Suprapubic skin (tissue), 4 donors: Measurements from ENCODE around the gene FARSA. TPM values are rescaled to one million over a fixed set of nuclear protein-coding genes. Genes with fewer than 3 reads are reported as not detected.
"Not testable (repeated sequence)": the region's sequence is repeated elsewhere in the genome, so short reads cannot be mapped to it uniquely, and the experiment has no call there.

Experiments used
- DNase-seq, 2 donors: peaks; one replicate each; pipeline ENCODE4 v3.0.0-alpha.2; 2019; ENCODE audit warnings: low spot score in 2 of 2
- H3K27ac ChIP-seq: fragments of 200-600 bp; sonication (generic); one replicate; pipeline ENCODE4 v1.5.1; 2019
- H3K27me3 ChIP-seq: fragments of 200-600 bp; sonication (generic); one replicate; pipeline ENCODE4 v1.5.1; 2019
- H3K36me3 ChIP-seq: fragments of 200-600 bp; sonication (generic); one replicate; pipeline ENCODE4 v1.5.1; 2019
- H3K4me1 ChIP-seq: fragments of 200-600 bp; sonication (generic); one replicate; pipeline ENCODE4 v1.5.1; 2019
- H3K4me3 ChIP-seq: fragments of 200-600 bp; sonication (generic); one replicate; pipeline ENCODE4 v1.5.1; 2019; ENCODE audit warnings: mild to moderate bottlenecking
- H3K9me3 ChIP-seq: fragments of 200-600 bp; sonication (generic); one replicate; pipeline ENCODE4 v1.5.1; 2019
- EP300 ChIP-seq: sonication (generic); formaldehyde crosslinking; IDR thresholded peaks from one replicate; pipeline ENCODE4 v1.6.1; 2017; ENCODE audit warnings: antibody characterized with exemption
- POLR2A ChIP-seq, 2 donors: fragments of 450-650 bp; IDR thresholded peaks; one replicate each; pipeline ENCODE4 v1.6.1; 2017; ENCODE audit warnings: antibody characterized with exemption in 2 of 2, mild to moderate bottlenecking in 2 of 2, moderate library complexity in 2 of 2
- POLR2AphosphoS5 ChIP-seq, 3 donors: sonication (generic); formaldehyde crosslinking; IDR thresholded peaks; one replicate each; pipeline ENCODE4 v1.6.1; 2017; ENCODE audit warnings: antibody characterized with exemption in 3 of 3
- WGBS: methylation state at CpG from one replicate; pipeline ENCODE4 v1.1.5; 2018; 5-methylcytosine and 5-hydroxymethylcytosine counted together
- total RNA-seq, 4 donors: library from RNA; depleted of rRNA; stranded (reverse); fragments of >200 nt; gene quantifications; one replicate each; pipeline ENCODE4 v1.1.0, GENCODE V29; 2016
- TF ChIP-seq, protein P1 (sequence below), 2 donors: fragments of 200-600 bp in 1 of 2; fragments of 450-650 bp in 1 of 2; sonication (generic) in 1 of 2; IDR thresholded peaks; one replicate each; pipeline ENCODE4 v1.5.1; 2016 to 2019; ENCODE audit warnings: antibody characterized with exemption in 2 of 2, mild to moderate bottlenecking in 1 of 2, moderate library complexity in 1 of 2

FARSA gene
- total RNA-seq, 4 donors from 2014 or later = 49.0 to 60.6 (median 50.9) TPM

- Histone ChIP-seq H3K36me3 (peaks cover 55% of the 10 kb centered on the region), H3K4me3 (no peak overlapping the region), H3K27me3 (no peaks in the 10 kb centered on the region), H3K9me3 (no peaks in the 10 kb centered on the region), H3K27ac (no peak overlapping the region), H3K4me1 (peaks cover 17% of the 10 kb centered on the region)
- TF ChIP-seq POLR2A (IDR thresholded peaks at IDR 0.05) (no peak), EP300 (no peak)
- TF ChIP-seq, protein P1, sequence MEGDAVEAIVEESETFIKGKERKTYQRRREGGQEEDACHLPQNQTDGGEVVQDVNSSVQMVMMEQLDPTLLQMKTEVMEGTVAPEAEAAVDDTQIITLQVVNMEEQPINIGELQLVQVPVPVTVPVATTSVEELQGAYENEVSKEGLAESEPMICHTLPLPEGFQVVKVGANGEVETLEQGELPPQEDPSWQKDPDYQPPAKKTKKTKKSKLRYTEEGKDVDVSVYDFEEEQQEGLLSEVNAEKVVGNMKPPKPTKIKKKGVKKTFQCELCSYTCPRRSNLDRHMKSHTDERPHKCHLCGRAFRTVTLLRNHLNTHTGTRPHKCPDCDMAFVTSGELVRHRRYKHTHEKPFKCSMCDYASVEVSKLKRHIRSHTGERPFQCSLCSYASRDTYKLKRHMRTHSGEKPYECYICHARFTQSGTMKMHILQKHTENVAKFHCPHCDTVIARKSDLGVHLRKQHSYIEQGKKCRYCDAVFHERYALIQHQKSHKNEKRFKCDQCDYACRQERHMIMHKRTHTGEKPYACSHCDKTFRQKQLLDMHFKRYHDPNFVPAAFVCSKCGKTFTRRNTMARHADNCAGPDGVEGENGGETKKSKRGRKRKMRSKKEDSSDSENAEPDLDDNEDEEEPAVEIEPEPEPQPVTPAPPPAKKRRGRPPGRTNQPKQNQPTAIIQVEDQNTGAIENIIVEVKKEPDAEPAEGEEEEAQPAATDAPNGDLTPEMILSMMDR (IDR thresholded peaks at IDR 0.05) = no peak
- WGBS = 89% methylated on average over 18 of the region's 19 CpGs
- DNase-seq = no peak
Measured at GRCh38 chr19:12930002-12930645, 3.4 kb downstream of the FARSA start.

DNA sequence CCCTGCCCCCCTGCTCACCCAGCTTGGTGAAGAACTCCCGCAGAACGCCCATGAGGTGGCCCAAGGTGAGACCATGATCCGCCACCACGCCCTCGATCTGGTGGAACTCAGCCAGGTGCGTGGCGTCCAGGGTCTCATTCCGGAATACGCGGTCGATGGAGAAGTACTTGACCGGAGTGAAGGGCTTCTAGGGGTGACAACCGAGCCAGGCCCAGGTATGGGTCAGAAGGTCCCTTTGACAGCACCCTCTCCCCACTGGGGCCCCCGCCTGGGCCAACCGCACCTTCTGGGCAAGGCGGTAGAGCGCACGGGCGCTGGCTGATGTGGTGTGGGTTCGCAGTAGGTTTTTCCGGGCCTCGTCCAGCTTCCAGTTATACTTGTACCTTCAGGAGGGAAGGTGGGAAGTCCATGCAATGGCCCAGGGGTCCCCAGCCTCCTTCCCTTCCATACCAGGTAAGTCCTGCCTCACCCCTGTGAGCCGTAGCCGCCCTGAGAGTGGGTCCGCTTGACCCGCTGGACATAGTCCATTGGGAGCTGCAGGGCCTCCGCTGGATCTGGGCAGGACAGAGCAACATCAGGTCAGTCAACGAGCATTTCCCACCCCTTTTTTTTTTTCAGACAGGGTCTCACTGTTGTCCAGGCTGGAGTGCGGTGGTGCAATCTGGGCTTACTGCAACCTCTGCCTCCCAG lies 8.7 kb downstream of the FARSA start:
- TF ChIP-seq POLR2A (IDR thresholded peaks at IDR 0.05) (no peak), POLR2AphosphoS5 (IDR thresholded peaks at IDR 0.05) (no peak), EP300 (no peak)
- TF ChIP-seq, protein P1 (IDR thresholded peaks at IDR 0.05) = no peak
- H3K27me3 ChIP-seq = no peaks in the 10 kb centered on the region
- no peaks in the 10 kb centered on the region for H3K4me1 ChIP-seq
- no peaks in the 10 kb centered on the region for H3K9me3 ChIP-seq
- peaks cover 76% of the 10 kb centered on the region for H3K36me3 ChIP-seq
- H3K27ac ChIP-seq = no peak overlapping the region
- 96% methylated on average over 5 of the region's 29 CpGs for WGBS
- H3K4me3 ChIP-seq = no peak overlapping the region
- DNase-seq = no peak

DNA sequence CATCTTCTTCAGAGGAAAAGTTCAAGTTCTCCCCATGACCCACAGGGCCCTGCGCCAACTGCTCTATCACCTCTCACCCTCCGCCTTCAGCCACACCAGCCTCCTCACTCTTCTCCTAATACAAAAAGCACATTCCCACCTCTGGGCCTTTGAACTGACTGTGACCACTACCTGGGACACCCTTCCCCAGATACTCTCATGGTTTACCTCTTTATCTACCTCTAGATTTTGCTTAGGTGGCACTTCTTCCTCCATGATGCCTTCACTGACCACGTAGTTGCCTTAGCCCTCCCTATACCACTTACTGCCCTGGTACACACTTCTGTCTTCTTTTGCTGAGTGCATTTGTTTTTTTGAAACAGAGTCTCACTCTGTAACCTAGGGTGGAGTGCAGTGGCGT lies 10.6 kb downstream of the FARSA start:
- Histone ChIP-seq H3K36me3 (peaks cover 59% of the 10 kb centered on the region), H3K27ac (no peak overlapping the region), H3K27me3 (no peaks in the 10 kb centered on the region), H3K4me1 (peaks cover 9% of the 10 kb centered on the region), H3K4me3 (no peak overlapping the region), H3K9me3 (no peaks in the 10 kb centered on the region)
- TF ChIP-seq POLR2AphosphoS5 (IDR thresholded peaks at IDR 0.05) = no peak
- TF ChIP-seq POLR2A (IDR thresholded peaks at IDR 0.05) = no peak
- TF ChIP-seq, protein P1 (IDR thresholded peaks at IDR 0.05) = no peak
- TF ChIP-seq EP300 = no peak
- no peak for DNase-seq
- 96% methylated on average over 4 of the region's 4 CpGs for WGBS

DNA sequence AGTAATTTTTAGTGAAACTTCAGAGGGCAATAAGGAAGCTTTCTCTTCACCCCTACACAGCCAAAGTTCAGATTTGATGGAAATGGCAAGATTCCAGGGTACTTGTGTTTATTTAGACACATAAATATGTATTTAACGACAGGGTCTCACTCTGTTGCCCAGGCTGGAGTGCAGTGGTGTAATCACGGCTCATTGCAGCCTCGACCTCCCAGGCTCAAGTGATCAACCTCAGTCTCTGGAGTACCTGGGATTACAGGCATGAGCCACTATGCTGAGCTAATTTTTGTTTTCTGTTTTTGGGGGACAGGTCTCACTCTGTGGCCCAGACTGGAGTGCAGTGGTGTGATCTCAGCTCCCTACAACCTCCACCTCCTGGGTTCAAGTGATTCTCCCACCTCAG lies 12.5 kb downstream of the FARSA start:
- Histone ChIP-seq H3K4me3 (no peak overlapping the region), H3K4me1 (peaks cover 9% of the 10 kb centered on the region), H3K27me3 (no peaks in the 10 kb centered on the region), H3K27ac (no peak overlapping the region), H3K36me3 (peaks cover 40% of the 10 kb centered on the region), H3K9me3 (no peaks in the 10 kb centered on the region)
- no peak for DNase-seq
- TF ChIP-seq POLR2AphosphoS5 (IDR thresholded peaks at IDR 0.05) (no peak), EP300 (no peak), POLR2A (IDR thresholded peaks at IDR 0.05) (no peak)
- TF ChIP-seq, protein P1 (IDR thresholded peaks at IDR 0.05) = no peak
- 70% methylated on average over 3 of the region's 3 CpGs for WGBS

DNA sequence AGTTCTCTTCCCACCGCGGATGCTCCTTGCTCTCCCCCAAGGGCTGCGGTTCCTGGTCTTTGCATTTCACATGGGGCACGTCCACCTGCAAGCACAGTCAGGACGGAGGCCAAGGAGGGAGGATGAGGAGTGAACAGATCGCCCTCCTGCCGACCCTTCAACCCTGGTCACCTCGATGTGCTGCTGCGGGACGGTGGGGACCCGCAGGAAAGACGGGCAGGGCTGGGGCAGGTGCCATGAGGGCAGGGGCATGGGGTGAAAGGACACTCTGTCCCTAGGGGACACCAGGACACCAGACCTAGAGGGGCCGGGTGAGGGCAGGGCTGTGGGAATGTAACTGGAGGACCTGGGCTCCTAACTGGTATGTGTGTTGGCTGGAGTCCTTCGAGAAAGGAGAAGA lies 15.3 kb downstream of the FARSA start:
- H3K4me1 ChIP-seq = peaks cover 20% of the 10 kb centered on the region
- 91% methylated on average over 14 of the region's 14 CpGs for WGBS
- H3K4me3 ChIP-seq = no peak overlapping the region
- TF ChIP-seq POLR2A (IDR thresholded peaks at IDR 0.05) (no peak), POLR2AphosphoS5 (IDR thresholded peaks at IDR 0.05) (no peak), EP300 (no peak)
- TF ChIP-seq, protein P1 (IDR thresholded peaks at IDR 0.05) = no peak
- H3K27me3 ChIP-seq = no peaks in the 10 kb centered on the region
- no peaks in the 10 kb centered on the region for H3K9me3 ChIP-seq
- peaks cover 12% of the 10 kb centered on the region for H3K36me3 ChIP-seq
- no peak for DNase-seq
- no peak overlapping the region for H3K27ac ChIP-seq

DNA sequence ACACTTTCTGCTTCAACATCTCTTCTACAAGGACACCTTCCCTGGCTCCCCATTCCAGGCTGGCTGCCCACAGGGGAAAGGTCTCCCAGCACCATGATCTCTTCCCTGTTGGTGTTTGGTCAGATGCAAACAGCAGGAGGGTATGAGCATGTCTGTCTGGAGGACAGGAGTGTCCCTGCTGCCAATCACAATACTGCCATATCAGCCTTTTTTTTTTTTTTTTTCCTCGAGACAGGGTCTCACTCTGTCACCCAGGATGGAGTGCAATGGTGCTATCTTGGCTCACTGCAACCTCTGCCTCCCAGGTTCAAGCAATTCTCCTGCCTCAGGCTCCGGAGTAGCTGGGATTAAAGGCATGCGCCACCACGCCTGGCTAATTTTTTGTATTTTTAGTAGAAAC lies 17.7 kb downstream of the FARSA start:
- not testable (repeated sequence) for H3K36me3 ChIP-seq, H3K4me3 ChIP-seq, H3K27me3 ChIP-seq, H3K27ac ChIP-seq, DNase-seq, H3K9me3 ChIP-seq
- WGBS = 91% methylated on average over 4 of the region's 4 CpGs
- peaks cover 35% of the 10 kb centered on the region for H3K4me1 ChIP-seq
